GM12874 (cell line): ENCODE measurements around the gene SRM.

ENCODE experiments used
- TF ChIP-seq, protein P1 (sequence below): IDR thresholded peaks from 2 replicates; pipeline ENCODE4 v1.5.1; 2011; ENCODE audit warnings: low read depth, mild to moderate bottlenecking, control low read depth, low read length, moderate library complexity; ENCODE audit not compliant: insufficient read depth

SRM gene

DNA sequence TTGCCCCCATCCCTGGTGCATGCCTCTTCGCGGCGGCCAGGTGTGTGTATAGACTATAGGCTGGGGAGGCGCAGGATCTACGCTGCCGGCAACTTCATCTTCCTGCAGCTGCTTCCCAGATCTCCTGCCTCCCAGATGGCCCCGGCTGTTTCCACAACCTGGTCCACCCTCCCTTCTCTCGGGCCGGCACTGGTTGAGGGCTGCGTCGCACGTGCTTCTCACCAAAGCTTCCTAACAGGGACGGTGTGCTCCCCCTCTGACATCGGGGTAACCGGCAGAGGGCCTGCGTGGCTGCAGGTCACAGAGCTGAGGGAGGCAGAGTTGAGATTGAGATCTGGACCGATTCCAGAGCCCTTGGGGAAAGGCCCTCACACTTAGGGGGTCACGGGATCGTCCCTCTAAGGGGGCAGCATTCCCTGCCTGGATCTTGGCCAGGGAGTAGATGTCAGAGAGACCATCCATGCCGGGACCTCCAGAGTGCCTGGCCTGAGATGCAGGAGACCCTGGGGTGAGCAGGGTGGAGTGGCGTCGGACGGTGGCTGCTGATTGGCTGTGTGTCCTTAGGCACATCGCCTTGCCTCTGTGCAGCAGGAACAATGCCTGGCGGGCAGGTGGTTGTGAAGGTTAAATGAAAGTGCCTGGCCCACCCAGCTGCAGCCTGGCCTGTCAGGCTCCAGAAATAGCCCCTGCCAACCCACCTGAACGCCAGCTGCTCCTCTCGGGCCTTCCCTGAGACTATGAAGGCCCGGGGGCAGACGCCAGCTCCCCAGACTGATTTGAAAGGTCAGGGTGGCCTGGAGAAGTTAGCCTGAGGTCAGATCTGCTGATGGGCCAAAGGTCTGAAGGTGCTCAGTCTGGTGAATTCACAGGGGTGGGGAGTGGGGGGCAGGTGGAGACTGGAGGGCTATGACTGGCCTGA lies 6.7 kb downstream of the SRM start:
- TF ChIP-seq, protein P1, sequence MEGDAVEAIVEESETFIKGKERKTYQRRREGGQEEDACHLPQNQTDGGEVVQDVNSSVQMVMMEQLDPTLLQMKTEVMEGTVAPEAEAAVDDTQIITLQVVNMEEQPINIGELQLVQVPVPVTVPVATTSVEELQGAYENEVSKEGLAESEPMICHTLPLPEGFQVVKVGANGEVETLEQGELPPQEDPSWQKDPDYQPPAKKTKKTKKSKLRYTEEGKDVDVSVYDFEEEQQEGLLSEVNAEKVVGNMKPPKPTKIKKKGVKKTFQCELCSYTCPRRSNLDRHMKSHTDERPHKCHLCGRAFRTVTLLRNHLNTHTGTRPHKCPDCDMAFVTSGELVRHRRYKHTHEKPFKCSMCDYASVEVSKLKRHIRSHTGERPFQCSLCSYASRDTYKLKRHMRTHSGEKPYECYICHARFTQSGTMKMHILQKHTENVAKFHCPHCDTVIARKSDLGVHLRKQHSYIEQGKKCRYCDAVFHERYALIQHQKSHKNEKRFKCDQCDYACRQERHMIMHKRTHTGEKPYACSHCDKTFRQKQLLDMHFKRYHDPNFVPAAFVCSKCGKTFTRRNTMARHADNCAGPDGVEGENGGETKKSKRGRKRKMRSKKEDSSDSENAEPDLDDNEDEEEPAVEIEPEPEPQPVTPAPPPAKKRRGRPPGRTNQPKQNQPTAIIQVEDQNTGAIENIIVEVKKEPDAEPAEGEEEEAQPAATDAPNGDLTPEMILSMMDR: no peak

DNA sequence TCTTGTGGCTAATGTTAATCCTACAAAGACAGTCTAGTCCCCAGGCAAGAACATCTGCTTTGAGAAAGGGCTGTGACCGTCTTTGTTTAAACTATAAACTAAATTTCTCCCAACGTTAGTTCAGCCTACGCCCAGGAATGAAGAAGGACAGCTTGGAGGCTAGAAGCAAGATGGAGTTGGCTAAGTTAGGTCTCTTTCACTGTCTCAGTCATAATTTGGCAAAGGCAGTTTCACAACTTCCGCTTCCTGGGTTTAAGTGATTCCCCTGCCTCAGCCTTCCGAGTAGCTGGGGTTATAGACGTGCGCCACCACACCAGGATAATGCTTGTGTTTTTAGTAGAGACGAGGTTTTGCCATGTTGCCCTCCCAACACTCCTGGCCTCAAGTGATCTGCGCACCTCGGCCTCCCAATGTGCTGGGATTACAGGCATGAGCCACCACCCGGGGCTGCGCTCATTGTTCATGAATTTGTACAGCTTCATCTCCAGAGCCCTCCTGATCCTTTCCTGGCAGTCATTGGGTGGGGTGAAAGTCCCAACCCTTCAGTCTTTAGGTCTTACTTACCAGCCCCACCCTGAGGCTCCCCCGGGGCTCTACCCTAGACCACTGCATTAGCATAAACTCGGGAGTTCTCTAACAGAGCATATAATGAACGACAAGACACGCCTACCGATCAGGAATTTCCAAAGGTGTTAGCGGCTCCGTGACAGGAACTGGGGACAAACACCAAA lies 7.9 kb downstream of the SRM start:
- TF ChIP-seq, protein P1: no peak

DNA sequence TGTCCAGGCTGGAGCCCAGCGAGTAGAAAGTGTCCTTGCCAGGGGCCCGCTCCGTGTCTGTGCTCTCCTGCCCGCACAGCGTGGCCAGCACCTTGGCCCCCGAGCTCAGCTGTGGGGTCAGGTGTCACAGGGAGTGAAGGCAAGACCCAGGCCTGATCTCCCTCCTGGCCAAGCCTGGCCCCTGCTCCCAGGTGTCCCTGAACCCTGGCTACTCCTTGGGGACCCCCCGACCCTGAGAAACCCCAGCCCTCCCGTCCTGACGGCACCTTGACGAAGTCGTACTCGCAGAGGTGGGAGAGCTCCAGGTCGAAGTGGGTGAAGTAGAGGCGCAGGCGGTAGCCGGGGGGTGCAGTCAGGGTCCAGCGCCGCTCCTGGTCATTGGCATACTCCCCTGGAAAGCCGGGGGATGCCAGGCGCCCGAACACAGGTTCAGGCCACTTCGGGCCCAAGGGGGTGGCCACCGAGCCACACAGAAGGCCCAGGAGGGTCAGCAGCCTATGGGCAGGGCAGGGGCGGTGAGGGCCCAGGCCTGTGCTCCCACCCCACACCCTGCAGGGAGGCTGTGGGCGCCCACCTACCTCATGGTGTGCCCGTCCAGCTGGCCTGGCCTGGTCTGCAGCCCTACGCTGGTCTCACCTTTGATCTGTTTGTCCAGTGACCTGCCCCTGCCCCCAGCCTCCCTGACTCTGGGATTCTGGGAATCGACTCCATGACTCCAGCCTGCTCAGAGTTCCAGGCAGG lies 13.0 kb downstream of the SRM start, which contains the start of gene MASP2:
Gene MASP2, minus strand, starts transcription at position 615 of the 741 bp plus-strand sequence. Its CDS starts 32 bp downstream, at position 583.
- TF ChIP-seq, protein P1: no peak

DNA sequence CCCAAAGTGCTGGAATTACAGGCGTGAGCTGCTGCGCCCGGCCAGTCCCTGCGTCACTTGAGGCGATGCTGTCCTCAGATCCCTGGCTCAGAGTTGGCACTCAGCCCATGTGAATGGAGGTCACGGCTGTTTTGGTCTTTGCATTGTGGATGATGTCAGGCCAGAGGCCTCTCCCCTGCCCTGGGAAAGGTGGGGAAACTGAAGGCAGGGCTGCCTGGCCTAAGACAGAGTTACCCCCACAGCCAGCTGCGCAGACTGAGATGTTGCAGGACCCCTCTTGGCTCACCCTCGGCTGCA lies 13.6 kb downstream of the SRM start:
- TF ChIP-seq, protein P1: no peak

DNA sequence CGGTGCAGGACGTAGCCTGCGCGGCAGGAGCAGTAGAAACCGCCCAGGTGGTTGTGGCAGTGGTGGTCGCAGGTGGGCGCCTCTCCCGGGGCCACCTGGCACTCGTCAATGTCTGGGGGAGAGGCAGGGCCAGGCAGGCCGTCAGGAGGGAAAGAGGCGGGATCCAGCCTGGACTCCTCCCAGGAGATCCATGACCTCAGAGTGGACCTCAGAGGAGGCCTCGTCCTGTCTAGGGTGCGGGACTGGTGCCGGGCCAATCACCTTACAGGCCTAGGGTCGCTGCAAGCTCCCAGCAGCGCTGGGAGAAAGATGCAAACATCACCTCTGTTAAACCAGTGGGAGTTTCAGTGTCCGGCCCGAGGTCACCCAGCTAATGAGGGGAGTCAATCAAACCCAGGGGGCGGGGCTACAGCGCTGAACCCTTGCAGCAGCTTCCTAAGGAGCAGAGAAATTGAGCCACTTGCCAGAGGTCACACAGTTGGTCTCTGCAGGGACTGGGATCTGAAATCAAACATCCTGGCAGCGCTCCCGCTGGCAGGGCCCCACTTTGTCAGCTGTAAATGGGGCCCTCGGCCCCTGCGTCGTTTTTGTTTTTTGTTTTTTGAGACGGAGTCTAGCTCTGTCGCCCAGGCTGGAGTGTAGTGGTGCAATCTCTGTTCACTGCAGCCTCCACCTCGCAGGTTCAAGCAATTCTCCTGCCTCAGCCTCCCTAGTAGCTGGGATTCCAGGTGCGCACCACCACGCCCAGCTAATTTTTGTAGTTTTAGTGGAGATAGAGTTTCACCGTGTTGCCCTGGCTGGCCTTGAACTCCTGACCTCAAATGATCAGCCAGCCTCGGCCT lies 14.2 kb downstream of the SRM start:
- TF ChIP-seq, protein P1: no peak

DNA sequence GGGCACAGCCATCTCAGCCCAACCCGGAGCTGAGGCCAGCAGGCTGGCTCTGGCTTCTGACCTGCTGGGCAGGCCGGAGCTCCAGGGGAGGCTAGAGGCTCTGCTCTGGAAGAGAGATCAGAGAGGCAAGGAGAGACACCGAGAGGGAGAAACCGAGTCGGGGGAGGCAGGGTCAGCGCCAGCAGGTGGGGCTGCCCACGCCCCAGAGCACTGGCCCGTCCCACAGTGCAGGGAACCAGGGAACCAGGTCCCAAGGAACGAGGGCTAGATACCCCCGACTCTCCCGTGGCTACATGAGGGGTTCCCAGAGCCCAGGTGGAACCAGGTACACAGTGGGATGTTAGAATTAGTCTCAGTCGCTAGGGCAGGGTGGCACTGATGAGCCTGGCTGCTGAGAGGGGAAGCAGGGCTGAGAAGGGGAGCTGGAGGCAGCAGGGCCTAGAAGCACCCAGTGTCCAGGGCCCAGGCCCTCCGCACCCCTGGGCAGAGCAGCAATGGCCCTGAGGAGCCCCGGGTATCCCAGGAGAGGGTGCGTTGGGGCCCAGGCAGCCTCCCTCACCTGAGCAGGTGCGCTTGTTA lies 14.9 kb downstream of the SRM start:
- TF ChIP-seq, protein P1: no peak
